Measurements from ENCODE around the gene CLMP.

- TF ChIP-seq CTCF (IDR thresholded peaks at IDR 0.05) (no peak), POLR2A (IDR thresholded peaks at IDR 0.05; ENCODE audit: low read depth) (no peak)
Observed at GRCh38 chr11:123202155-123203151, 7.4 kb upstream of the CLMP start.

All from esophagus muscularis mucosa (tissue), 3 donors.